HEK293 (cell line): ENCODE results near the gene SLC30A1.

Experiments used
- CTCF ChIA-PET: fragments of 350-600 bp; formaldehyde crosslinking; extraction: SDS; loops from one replicate; lab custom pipeline; 2021; ENCODE audit warnings: antibody characterized with exemption; lab: Yijun Ruan, JAX
- POLR2A ChIA-PET: fragments of 300-600 bp; formaldehyde crosslinking; extraction: SDS; loops from one replicate; lab custom pipeline; 2020; ENCODE audit warnings: antibody characterized with exemption, inconsistent platforms; lab: Yijun Ruan, JAX
- H3K27ac ChIP-seq: fragments of 200-500 bp; sonication (Bioruptor generic); 2 replicates; pipeline ENCODE4 v1.5.1; 2014; ENCODE audit warnings: low read depth, low read length, control low read depth, inconsistent platforms; ENCODE audit errors: extremely low read depth
- H3K36me3 ChIP-seq, 2 experiments: fragments of 200-500 bp in 1 of 2; sonication (Bioruptor generic) in 1 of 2; 1 replicate in 1 of 2; 2 replicates in 1 of 2; pipeline ENCODE4 v1.5.1; 2014 to 2017; ENCODE audit warnings: inconsistent platforms in 2 of 2, low read length in 2 of 2; ENCODE audit not compliant: control insufficient read depth in 2 of 2, insufficient read depth in 1 of 2
- H3K4me1 ChIP-seq: fragments of 200-500 bp; sonication (Bioruptor generic); 2 replicates; pipeline ENCODE4 v1.5.1; 2014; ENCODE audit warnings: mild to moderate bottlenecking, low read length, inconsistent platforms; ENCODE audit not compliant: control insufficient read depth, insufficient read depth
- H3K4me3 ChIP-seq: 2 replicates; pipeline ENCODE4 v1.5.1; 2011; ENCODE audit warnings: low read depth, mild to moderate bottlenecking, control low read depth, low read length, moderate library complexity
- H3K9me3 ChIP-seq: fragments of 200-500 bp; sonication (Bioruptor generic); 2 replicates; pipeline ENCODE4 v1.5.1; 2014; ENCODE audit warnings: low read depth, low read length, inconsistent platforms; ENCODE audit not compliant: control insufficient read depth, insufficient read depth
- BCL11B ChIP-seq: fragments of 450-650 bp; formaldehyde crosslinking; IDR thresholded peaks from 2 replicates; pipeline ENCODE4 v1.5.1; 2016; ENCODE audit warnings: low read depth, missing biosample characterization, missing genetic modification characterization
- ELK4 ChIP-seq: IDR thresholded peaks from 2 replicates; pipeline ENCODE4 v1.6.1; 2011; ENCODE audit warnings: mild to moderate bottlenecking, low read depth, low read length, borderline replicate concordance
- OVOL3 ChIP-seq: fragments of 450-650 bp; formaldehyde crosslinking; IDR thresholded peaks from 2 replicates; pipeline ENCODE4 v1.5.1; 2016; ENCODE audit warnings: missing biosample characterization, missing genetic modification characterization
- REST ChIP-seq: fragments of 450-650 bp; formaldehyde crosslinking; IDR thresholded peaks from 2 replicates; pipeline ENCODE4 v1.5.1; 2016; ENCODE audit warnings: missing biosample characterization, missing genetic modification characterization
- SP7 ChIP-seq: fragments of 450-650 bp; formaldehyde crosslinking; IDR thresholded peaks from 2 replicates; pipeline ENCODE4 v1.5.1; 2016; ENCODE audit warnings: missing biosample characterization, missing genetic modification characterization
- ZBTB11 ChIP-seq: fragments of 450-650 bp; formaldehyde crosslinking; conservative IDR thresholded peaks from 2 replicates; pipeline ENCODE4 v1.5.1; 2016; ENCODE audit warnings: low read depth, missing biosample characterization, missing genetic modification characterization
- ZFP41 ChIP-seq: fragments of 450-650 bp; formaldehyde crosslinking; IDR thresholded peaks from 2 replicates; pipeline ENCODE4 v1.5.1; 2016; ENCODE audit warnings: missing biosample characterization, missing genetic modification characterization, borderline replicate concordance
- ZNF175 ChIP-seq: fragments of 450-650 bp; formaldehyde crosslinking; IDR thresholded peaks from 2 replicates; pipeline ENCODE4 v1.5.1; 2016; ENCODE audit warnings: missing biosample characterization, missing genetic modification characterization
- ZNF350 ChIP-seq: fragments of 450-650 bp; formaldehyde crosslinking; IDR thresholded peaks from 2 replicates; pipeline ENCODE4 v1.5.0; 2017; ENCODE audit warnings: missing biosample characterization, mild to moderate bottlenecking, missing genetic modification characterization
- ZNF426 ChIP-seq: fragments of 450-650 bp; formaldehyde crosslinking; IDR thresholded peaks from 2 replicates; pipeline ENCODE4 v1.5.1; 2017; ENCODE audit warnings: missing biosample characterization, missing genetic modification characterization, mild to moderate bottlenecking, inconsistent platforms, moderate library complexity
- ZNF555 ChIP-seq: fragments of 450-650 bp; formaldehyde crosslinking; conservative IDR thresholded peaks from 2 replicates; pipeline ENCODE4 v1.5.1; 2017; ENCODE audit warnings: missing biosample characterization, mild to moderate bottlenecking, missing genetic modification characterization, inconsistent platforms
- ZNF585B ChIP-seq: fragments of 450-650 bp; formaldehyde crosslinking; IDR thresholded peaks from 2 replicates; pipeline ENCODE4 v1.5.1; 2016; ENCODE audit warnings: missing biosample characterization, missing genetic modification characterization
- ZNF639 ChIP-seq: fragments of 450-650 bp; formaldehyde crosslinking; IDR thresholded peaks from 2 replicates; pipeline ENCODE4 v1.5.1; 2016; ENCODE audit warnings: missing biosample characterization, missing genetic modification characterization
- ZNF658 ChIP-seq: fragments of 450-650 bp; formaldehyde crosslinking; IDR thresholded peaks from 2 replicates; pipeline ENCODE4; 2016; ENCODE audit warnings: missing biosample characterization, missing genetic modification characterization
- ZNF664 ChIP-seq: fragments of 450-650 bp; formaldehyde crosslinking; IDR thresholded peaks from 2 replicates; pipeline ENCODE4 v1.5.1; 2016; ENCODE audit warnings: missing biosample characterization, missing genetic modification characterization
- ZNF76 ChIP-seq: fragments of 450-650 bp; formaldehyde crosslinking; IDR thresholded peaks from 2 replicates; pipeline ENCODE4; 2016; ENCODE audit warnings: low read depth, missing biosample characterization, missing genetic modification characterization, borderline replicate concordance
- ZNF768 ChIP-seq: fragments of 450-650 bp; formaldehyde crosslinking; IDR thresholded peaks from 2 replicates; pipeline ENCODE4 v1.5.1; 2018; ENCODE audit warnings: missing biosample characterization, mild to moderate bottlenecking, missing genetic modification characterization
- ZNF785 ChIP-seq: fragments of 450-650 bp; formaldehyde crosslinking; IDR thresholded peaks from 2 replicates; pipeline ENCODE4 v1.5.1; 2016; ENCODE audit warnings: missing biosample characterization, missing genetic modification characterization

The SLC30A1 gene

GRCh38 chr1:211598514-211598913, 19.6 kb upstream of the SLC30A1 start (continued):
- no peak for TF ChIP-seq REST
- no peak for TF ChIP-seq ZNF350 (tag by site-specific recombination)
- TF ChIP-seq ZNF785 (tag by site-specific recombination) = no peak
- TF ChIP-seq ZNF664 (tag by site-specific recombination) = no peak
- no peak for TF ChIP-seq ZFP41

GRCh38 chr1:211596418-211597181, 17.6 kb upstream of the SLC30A1 start:
- Histone ChIP-seq H3K36me3 (no peaks in the 10 kb centered on the region), H3K9me3 (no peaks in the 10 kb centered on the region), H3K4me3 (no peak overlapping the region), H3K27ac (no peak overlapping the region), H3K4me1 (peaks cover 7% of the 10 kb centered on the region)
- TF ChIP-seq ZNF76 (tag by site-specific recombination) (no peak), ELK4 (no peak), ZNF585B (tag by site-specific recombination) (no peak), BCL11B (tag by site-specific recombination) (no peak)
- CTCF ChIA-PET = interaction anchor here (0.7 kb wide), 1 partner anchor 84 kb away, joined by 3 read pairs; no protein-coding TSS in a partner anchor
- POLR2A ChIA-PET = interaction anchor here (0.6 kb wide), 1 partner anchor 309 kb away, joined by 3 read pairs; no protein-coding TSS in a partner anchor

DNA sequence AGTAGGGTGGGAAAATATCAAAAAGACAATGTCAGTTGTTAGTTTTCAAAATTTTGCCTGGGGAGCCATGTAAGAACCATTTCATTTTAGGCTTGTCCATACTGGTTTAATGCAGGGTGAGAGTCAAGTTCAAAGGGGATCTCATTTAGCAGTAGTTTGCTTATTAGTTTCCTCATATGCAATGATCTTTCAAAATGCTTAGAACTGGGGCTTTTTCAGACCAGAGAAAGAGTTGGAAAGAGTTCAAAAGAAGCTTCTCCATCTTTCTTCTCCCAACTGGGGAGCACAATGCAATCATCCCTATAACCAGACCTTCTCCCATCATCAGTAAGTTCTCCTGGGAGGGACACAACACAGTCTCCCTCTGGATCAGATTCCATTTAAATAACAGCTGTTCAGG, 16.5 kb upstream of the SLC30A1 start:
- no peak overlapping the region for H3K27ac ChIP-seq
- ChIA-PET POLR2A (no interaction called here), CTCF (no interaction called here)
- no peaks in the 10 kb centered on the region for H3K36me3 ChIP-seq
- H3K9me3 ChIP-seq = no peaks in the 10 kb centered on the region
- peaks cover 8% of the 10 kb centered on the region for H3K4me1 ChIP-seq
- no peak overlapping the region for H3K4me3 ChIP-seq
- TF ChIP-seq ZNF658 (tag by site-specific recombination) (no peak), ZNF175 (tag by site-specific recombination) (no peak), ZNF639 (tag by site-specific recombination) (no peak), ZBTB11 (no peak), SP7 (no peak), ZNF555 (no peak), ZNF768 (no peak), OVOL3 (no peak), ZNF426 (tag by site-specific recombination) (no peak)
